C1 segment of cervical spinal cord (tissue), 14 donors: Measurements from ENCODE around the gene SLFN12L.
"Not testable (repeated sequence)": the region's sequence is repeated elsewhere in the genome, so short reads cannot be mapped to it uniquely, and the experiment has no call there.

Experiments used
- DNase-seq, 14 donors: peaks; one replicate each; lab custom pipeline; 2025; lab: John Stamatoyannopoulos, UW

SLFN12L gene

DNA sequence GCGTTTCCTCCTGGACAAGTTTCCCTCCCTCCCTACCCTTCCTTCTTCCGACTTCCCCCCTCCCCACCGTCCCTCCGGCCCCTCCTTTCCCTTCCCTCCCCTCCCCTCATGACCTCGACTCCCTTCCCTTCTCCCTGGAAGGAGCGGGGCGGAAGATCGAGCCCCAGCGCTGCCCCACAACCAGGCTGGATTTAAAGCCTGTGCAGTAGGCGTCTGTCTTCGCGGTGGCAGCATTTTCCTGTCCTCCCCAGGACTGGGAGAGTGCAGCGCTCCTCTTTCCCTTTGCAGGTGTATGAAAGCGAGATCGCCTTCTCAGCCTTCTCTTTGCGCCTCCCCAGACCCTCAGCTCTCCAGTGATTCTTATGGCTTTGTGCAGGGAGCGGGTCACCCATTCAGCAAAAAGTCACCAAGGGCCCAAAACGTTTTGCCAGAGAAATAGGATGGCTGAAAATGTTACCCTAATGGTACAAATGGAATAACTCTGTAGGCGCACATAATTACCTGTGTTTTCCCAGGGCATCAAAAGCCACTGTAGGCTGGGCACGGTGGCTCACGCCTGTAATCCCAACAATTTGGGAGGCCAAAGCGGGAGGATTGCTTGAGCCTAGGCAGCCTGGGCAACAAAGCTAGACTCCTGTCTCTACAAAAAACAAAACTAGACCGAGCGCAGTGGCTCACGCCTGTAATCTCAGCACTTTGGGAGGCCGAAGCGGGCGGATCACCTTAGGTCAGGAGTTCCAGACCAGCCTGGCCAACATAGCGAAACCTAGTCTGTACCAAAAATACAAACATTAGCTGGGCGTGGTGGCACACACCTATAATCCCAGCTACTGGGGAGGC lies 40.8 kb downstream of the SLFN12L start:
- no peak for DNase-seq

DNA sequence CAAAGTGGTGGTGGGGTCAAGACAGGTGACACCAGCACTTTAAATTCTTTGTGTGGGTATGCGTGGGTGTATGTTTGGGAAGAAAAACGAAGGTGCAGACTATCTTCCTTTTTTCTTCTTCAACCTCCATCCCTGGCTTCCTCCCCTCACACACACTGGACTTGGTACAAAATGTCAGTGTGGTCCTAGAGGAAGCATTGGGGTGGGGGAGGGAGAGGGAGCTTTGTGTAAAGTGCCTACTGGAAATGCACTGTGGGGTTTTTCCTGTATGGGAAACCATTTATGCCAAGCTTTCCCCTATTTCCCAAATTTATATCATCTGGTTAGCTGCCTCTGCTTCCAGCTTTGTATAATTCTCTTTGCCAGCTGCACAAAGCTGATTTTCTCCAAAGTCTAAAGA lies 44.4 kb downstream of the SLFN12L start:
- no peak for DNase-seq

DNA sequence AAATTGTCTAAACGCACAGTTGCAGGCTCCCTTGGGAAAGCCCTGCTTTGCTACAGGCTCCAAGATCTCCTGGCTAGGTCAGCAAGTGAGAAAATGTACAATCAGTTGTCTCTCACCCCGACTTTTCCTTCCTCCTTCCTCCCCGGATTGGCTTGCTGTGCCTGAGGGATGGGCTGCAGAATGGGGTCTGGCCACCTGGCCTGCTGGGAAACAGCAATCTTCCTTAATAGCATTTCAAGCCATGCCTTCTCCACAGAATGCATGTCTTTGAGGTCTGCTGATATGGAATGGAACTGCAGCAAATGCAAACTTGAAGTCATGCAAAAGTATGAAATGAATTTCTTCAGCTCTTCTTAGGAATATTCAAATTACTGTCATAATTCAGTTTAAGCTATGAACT lies 46.1 kb downstream of the SLFN12L start:
- DNase-seq = no peak

DNA sequence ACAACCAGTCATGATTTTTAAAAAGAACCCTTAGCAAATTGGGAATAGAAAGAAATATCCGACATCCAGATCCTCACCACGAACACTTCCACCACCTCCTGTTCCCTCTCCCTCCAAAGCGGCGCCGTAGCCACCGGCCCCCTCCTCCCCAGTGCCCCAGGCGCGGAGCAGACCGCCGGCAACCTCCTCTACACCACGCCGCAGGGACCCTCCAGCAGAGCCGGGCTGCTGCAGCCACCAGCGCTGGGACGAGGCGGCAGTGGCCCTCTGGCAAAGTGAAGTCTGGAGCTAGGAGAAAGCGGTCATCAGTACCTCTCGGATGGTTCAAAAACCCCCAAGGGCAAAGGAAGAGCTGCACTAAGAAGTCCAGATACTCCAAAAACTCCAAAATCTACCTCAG lies 47.5 kb downstream of the SLFN12L start:
- no peak for DNase-seq

DNA sequence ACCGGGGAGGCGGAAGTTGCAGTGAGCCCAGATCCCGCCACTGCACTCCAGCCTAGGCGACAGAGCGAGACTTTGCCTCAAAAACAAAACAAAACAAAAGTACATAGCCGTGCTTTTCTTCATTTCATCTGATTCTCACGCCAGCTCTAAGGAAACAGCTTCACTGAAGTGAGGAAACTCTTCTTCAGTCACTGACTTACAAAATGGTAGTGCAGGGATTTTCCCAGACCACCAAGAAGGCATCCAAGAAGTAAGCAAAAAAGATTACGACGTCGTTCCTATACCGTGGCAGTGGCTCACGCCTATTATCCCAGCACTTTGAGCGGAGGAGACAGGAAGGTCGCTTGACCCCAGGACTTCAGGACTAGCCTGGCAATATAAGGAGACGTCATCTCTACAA lies 48.5 kb downstream of the SLFN12L start:
- DNase-seq = no peak

DNA sequence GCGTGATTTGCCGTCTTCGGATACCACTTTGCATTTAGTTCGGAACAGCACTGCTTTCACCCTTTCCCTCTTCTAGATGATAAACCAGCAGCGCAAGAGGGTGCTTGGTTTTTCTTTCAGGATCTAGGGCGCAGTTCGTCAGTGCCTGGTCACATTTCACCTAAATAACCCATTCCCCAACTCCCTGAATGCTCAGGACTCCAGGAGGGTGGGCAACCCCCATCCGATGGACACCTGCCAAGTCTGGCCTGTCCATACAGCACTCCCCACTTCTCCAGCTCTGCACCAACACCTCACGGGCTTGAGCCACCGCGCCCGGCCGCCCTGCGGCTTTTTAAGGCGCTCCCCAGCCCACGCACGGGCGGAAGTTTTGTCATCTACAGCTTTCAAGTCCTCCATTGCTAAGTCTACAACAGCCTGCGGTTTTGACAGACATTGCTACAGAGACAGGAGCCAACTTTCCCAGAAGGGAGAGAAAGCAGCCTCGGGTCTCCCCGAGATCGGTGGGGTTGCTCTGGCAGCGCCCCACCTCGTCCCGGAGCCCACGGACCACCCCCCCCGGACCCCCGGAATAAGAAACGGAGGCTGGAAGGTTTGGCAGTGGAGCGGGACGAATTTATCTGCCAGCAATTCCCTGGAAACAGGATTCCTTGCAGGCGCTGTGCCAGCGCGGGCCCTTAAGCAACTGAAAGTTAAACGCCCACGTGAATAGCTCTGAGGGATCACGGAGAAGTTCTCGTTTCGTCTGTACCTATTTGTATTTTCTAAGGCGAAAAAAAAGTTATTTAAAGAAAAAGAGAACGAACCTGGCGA lies 50.4 kb downstream of the SLFN12L start:
- DNase-seq = no peak

DNA sequence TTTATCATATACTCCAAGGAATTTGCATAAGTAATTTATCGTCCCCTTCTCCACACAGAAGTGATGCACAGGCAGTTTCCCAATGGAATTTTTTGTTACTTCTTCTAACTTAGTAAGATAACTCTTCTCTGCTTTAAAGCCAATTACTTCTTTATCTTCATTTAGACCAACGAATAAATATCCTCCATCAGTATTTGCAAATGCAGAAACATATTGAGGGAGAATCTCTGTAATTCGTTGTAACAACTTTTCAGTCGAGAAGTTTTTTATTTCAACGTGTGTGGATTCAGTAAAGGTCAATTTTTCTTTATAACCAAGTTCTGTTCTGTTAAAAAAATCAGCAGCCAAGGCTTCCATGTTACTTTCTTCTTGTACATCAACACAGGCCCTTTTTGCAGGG lies 58.2 kb downstream of the SLFN12L start:
- no peak for DNase-seq

DNA sequence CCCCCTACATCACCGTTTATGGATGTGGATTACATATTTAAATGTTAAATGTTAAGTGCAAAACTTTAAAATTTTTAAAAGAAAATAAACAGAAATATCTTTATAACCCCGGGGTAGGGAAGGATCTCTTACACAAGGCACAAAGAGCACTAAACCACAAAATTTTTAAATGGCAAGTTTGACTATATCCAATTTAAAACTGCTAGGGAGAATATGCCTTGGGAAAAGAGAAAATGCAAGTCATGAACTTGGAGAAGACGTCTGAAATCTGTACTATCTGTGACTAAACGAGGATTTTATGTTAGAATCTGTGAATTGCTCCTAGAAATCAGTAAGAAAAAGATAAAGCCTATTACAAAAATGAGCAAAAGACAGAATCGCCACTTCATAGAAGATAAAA lies 60.2 kb downstream of the SLFN12L start:
- no peak for DNase-seq

DNA sequence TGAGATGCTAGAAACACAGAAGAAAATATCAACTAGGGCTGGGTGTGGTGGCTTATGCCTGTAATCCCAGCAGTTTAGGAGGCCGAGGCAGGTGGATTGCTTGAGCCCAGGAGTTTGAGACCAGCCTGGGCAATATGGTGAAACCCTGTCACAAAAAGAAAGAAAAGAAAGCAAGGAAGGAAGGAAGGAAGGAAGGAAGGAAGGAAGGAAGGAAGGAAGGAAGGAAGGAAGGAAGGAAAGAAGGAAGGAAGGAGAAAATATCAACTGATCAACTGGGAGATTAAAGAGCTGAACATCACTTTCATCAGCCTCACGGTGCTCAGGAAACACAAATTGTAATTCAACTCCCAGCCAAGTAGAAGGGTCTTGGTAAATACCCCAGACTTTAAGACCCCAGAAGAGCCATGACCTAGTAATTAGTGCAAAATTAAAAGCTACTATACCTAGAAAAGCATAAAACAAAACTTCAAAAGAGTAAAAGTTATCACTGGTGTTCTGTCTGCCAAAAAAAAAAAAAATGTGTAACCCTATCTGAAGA lies 61.1 kb downstream of the SLFN12L start:
- DNase-seq = no peak

DNA sequence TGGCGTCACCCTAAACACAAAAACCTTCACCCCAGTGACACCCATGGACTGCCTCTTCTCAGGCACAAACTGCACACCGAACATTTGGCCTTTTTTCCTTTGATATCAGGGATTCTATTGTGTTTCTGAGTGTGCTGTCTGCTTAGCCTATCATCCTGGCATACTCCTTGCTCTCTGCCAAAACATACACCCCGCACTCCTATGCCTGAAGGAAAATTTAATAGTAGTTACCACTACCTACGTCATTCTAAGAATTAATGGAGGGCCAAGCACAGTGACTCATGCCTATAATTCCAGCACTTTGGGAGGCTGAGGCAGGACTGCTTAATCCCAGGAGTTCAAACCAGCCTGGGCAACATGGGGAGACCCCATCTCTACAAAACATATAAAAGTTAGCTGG lies 69.0 kb downstream of the SLFN12L start:
- no peak for DNase-seq

DNA sequence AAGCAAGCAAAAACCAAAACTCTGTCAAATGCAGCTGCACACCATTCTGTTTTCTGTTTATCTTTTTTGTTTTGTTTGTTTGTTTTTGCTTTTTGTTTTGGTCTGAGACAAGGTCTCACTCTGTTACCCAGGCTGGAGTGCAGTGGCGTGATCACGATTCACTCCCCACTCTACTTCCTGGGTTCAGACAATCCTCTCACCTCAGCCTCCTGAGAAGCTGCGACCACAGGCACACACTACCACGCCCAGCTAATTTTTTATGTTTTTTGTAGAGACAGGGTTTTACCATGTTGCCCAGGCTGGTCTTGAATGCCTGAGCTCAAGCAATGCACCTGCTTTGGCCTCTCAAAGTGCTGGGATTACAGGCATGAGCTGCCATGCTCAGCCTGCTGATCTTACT lies 69.7 kb downstream of the SLFN12L start:
- DNase-seq = no peak

DNA sequence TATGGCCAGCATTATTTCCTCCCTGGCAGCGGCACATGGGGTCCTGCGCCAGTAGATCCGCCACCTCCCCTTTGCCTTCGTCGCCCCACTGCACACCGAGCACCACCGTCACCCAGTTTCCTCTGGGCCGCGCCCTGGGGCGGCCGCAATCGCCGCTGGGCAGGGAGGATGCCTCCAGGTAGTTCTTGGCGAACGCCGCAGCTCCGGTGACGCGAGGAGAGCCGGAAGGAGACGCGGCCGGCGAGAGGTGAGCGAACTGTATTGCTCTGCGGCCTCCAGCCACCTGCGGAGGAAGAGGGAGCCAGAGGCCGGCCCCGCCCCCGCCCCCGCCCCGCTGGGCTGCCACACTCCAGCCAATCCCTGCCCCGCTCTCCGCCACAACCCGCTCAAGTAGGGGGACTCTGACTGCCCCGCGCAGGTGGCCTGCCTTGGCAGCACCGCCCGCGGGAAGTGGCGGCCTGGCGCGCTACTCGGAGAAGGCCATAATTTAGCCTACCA lies 77.1 kb downstream of the SLFN12L start:
- no peak for DNase-seq

DNA sequence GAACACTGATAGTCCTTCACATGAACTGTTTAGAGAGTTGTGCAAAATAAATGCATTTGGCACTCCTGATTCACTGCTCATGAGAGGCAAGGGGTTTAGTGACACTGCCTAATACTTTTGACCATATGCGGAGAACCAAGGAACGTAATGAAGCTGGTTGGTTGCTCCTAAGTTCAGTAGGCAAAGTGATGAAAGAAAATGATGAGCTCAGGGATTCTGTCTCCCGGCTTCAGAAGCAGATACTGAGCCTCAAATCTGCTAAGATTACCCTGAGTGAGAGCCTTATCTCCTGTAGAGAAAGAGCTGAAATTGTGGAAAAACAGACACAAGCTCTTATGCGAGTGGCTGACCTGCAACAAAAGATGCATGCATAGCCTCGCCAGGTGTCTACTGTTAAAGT lies 83.4 kb downstream of the SLFN12L start:
- not testable (repeated sequence) for DNase-seq

DNA sequence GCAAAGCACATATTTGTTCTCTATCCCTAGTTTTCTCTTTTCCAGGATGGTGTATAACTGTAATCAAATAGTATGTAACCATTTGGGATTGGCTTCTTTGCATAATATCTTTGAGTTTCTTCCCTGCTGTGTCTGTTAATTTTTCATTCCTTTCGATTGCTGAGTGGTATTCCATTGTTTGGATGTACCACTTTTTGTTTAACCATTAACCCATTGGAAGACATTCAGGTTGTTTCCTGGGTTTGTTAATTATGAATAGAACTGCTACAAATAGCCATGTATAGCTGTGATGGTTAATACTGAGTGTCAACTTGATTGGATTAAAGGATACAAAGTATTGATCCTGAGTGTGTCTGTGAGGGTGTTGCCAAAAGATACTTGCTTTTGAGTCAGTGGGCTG lies 84.3 kb downstream of the SLFN12L start:
- no peak for DNase-seq

DNA sequence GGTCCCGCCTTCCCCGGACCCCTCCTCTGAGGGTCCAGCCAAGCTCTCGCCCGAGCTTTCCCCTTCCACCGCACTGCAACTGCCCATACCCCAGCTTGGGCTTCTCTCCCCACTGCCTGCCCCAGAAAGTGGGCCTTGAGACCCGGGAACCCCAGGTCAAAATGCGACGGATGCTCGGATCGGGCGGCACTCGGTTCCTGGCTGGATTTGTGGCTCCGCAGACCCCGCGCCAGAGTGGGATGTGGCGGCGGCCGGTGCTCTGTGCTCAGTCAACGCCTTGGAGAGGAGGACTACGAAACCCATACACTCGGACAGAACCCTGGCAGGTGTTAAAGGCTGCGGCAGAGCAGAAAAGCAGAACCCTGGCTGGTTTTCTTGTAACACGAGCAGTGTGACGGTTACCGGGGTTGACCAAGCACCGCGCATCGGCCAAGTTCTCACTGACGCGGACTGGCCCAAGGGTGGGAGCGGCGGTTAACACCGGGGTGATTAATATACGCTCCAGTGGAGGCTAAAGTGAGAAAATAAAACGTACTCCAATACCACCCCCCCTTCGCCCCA lies 88.0 kb downstream of the SLFN12L start:
- no peak for DNase-seq

DNA sequence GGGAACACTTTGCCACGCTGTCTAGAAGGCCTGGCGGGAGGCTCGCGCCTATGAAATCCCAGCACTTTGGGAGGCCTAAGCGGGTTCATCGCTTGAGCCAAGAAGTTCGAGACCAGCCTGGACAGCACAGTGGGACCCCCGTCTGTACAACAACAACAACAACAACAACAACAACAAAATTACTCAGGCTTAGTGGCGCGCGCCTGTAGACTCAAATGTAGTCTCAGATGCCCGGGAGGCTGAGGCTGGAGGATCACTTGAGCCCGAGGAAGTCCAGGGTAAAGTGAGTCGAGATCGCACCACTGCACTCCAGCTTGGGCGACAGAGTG lies 88.6 kb downstream of the SLFN12L start:
- no peak for DNase-seq

DNA sequence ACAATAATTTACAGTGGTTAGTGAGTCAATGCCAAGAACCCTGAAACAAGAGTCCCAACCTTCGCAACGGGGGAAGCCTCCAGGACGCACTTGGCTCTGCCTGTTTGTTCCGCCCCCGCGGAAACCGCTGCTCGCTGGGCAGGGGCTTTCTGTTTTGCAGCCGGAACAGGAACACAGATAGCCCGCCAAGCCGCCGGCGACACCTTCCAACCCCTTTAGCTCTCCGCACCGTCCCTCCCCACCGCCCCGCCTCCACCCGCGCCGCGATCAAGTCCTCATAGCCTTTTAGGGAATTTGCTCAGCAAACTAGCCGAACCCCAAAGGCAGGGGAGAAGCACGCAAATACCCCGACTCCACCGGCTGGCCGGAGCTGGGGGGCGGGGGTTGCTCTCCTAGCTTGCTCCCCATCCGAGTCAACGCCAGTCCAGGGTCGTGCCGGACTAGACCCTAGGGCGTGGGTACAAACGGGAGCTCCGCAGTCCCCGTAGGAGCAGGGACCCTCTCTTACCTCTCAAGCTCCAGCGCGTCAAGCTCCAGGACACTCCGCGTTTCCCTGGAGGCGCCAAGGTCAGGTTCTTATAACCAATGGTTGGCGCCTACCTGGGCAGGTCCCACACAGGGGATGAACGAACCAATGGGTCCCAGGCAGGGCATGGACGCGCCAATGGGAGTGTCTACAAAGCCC lies 89.1 kb downstream of the SLFN12L start, which contains the start of gene SLFN13:
Gene SLFN13 (minus strand): TSS at position 553 of the 685 bp plus-strand sequence. CDS start 3,086 bp downstream, outside the sequence.
- peak in 6 of 14 donors; percentile 4 to 28 (median 8) for DNase-seq

DNA sequence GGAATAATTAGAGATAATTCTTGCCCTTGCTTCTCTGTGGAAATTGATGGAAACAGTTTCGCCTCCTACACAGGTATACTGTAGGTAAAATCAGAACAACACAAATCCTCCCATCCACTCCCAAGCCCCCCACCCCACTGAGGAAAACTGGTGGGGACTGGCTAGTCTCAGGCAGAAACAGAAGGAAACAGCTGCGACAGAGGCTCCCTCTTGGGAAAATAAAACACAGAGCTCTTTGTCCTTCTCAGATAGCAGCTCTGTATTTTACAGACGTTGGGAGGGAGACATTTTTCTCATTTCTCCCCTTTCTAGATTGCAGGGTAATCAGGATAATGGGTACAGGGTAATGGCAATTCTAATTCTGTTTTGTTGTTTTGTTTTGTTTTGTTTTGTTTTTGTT lies 90.0 kb downstream of the SLFN12L start:
- no peak for DNase-seq

DNA sequence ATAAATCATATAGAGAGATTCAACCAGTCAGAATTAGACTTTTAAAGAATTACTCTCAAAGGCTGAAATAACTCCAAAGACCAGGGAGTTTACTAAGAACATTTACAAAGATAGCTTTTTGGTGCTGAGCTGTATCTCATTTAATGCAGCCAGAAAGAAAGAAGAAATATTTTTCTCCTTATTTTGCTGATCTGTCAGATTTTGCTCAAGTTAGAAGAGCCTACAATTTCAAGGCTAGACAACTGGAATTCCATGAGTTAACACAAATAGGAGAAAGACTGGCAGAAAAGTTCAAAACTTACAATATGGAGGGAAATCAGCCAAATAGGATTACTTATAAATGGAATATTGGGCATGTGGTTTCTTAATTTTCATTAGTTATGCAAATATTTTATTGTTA lies 99.0 kb downstream of the SLFN12L start:
- DNase-seq = no peak

DNA sequence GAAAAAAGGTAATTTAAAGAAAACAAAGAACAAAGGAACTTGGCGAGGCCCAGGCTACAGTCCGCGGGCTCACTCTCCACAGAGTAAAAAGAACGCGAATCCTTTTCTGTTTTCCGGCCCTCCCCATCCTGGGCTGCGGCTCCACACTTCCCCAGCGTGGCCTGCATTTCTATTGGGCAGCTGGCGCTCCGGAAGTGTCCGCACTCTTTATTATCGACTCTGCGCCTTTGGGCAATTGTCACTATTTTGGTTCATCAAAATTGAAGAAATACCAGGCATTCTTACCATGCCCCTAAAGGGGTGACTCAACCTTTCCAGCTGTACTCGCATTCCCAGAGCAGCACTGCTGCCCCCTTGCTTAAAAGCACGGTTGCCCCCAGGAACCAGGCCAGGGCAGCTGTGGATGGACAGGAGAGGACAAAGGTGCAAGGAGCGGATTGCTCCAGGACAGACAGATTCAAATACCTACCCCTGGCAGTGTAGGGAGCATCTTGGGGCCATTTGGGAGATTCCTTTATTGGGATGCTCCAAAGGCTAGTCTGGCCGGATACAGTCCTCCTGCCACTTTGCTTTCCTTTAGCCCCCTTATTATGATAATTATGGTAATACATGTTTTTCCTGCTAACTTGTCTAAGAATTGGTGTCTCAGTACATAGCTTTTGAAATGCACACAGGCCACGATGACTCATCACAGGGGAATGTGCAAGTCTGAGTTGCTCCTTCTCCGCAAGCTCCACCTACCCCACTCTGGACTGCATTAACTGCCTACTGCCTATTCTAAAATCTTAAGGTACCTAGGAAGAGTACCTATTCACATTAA lies 104.2 kb downstream of the SLFN12L start:
- DNase-seq = peak in 4 of 14 donors; percentile 3 to 38 (median 14)
